Measurements from ENCODE around the gene MAP3K20.

DNA sequence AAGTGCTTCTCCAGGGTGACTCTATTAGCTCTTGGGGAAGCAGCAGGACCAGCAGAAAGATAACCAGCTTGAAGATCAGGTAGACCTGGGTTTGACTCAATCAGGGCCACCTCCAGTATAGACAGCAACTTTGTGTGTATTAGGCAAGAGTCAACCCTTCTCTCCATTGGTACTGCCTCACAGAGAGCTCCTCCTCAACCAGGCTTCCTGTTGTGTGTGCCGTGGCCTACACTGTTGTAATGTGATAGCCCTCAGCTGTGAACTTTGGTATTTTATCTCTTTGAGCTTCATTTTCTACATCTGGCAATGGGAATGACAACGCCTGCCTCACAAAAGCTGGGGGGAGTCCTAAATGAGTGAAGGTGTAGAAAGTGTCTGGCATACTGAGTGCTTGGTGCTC lies 17.0 kb upstream of the MAP3K20 start:
- TF ChIP-seq CTCF (IDR thresholded peaks at IDR 0.05 in 8 of 11, conservative IDR thresholded peaks at IDR 0.05 in 3 of 11), result no peak
- TF ChIP-seq POLR2AphosphoS5 (IDR thresholded peaks at IDR 0.05), result no peak
